Activated CD4-positive, alpha-beta T cell treated with anti-CD3 and anti-CD28 coated beads for 36 hours (primary cell): Measurements from ENCODE around the gene ST6GALNAC6. TPM values are rescaled to one million over a fixed set of nuclear protein-coding genes. Genes with fewer than 3 reads are reported as not detected.

ENCODE experiments used
- ATAC-seq: fragments of 200-7000 bp; cut with Tn5 transposase; one replicate; pipeline ENCODE4 v1.10.0; 2021; ENCODE audit warnings: mild to moderate bottlenecking, moderate library complexity
- CTCF ChIA-PET: fragments of 350-600 bp; sonication (Branson Sonifier 250); formaldehyde crosslinking; loops from one replicate; lab custom pipeline; 2021; ENCODE audit warnings: antibody characterized with exemption; lab: Charles Lee
- POLR2A ChIA-PET: fragments of 350-600 bp; sonication (Branson Sonifier 250); formaldehyde crosslinking; loops from one replicate; lab custom pipeline; 2021; ENCODE audit warnings: antibody characterized with exemption, inconsistent platforms; lab: Charles Lee
- DNase-seq: peaks from one replicate; pipeline ENCODE4 v3.0.0-alpha.2; 2020
- H3K27ac Mint-ChIP-seq: one replicate; pipeline ENCODE4 v1.8.0; 2021; ENCODE audit warnings: mixed read lengths
- H3K27me3 Mint-ChIP-seq: one replicate; pipeline ENCODE4 v1.8.0; 2021; ENCODE audit warnings: mixed read lengths
- H3K36me3 Mint-ChIP-seq: one replicate; pipeline ENCODE4 v1.8.0; 2021; ENCODE audit warnings: low read depth, mixed read lengths
- H3K4me1 Mint-ChIP-seq: one replicate; pipeline ENCODE4 v1.8.0; 2021; ENCODE audit warnings: mixed read lengths
- H3K4me3 Mint-ChIP-seq: one replicate; pipeline ENCODE4 v1.8.0; 2021; ENCODE audit warnings: mild to moderate bottlenecking, moderate library complexity, mixed read lengths
- H3K9me3 Mint-ChIP-seq: one replicate; pipeline ENCODE4 v1.8.0; 2021; ENCODE audit warnings: low read depth, mixed read lengths
- intact Hi-C, 2 experiments: fragments of 100-400 bp; cut with DNase I in 1 of 2; cut with micrococcal nuclease in 1 of 2; formaldehyde crosslinking; loops; one replicate each; pipeline versions ENCODE4 v1.14.2 to v1.15.1; 2022 to 2024; cut with DNase I, micrococcal nuclease
- total RNA-seq, 2 experiments: library from RNA; stranded (reverse); gene quantifications; one replicate each; pipeline ENCODE4 v1.2.3, GENCODE V29; 2021

ST6GALNAC6 gene
- total RNA-seq, 2 experiments from 2014 or later: 46.3 to 63.3 TPM

DNA sequence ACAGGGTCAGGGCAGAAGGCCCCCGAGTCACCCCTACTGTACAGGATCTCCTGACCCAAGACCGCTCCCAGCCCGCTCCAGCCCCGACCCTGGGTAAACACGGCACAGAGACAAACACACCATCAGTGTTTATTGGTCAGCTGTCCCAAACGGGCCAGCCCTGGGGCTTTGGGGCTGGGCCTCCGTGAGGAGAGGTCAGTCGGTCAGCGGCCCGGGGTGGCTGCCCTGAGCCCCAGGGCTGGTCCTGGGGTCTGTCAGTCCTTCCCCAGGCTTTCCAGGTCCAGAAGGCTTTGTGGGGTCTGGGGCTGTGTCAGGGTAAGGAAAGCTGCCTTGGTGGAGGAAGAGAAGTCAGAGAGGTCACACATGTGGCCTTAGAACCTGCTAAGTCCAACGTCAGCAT is 35.6 kb upstream of the ST6GALNAC6 start:
- Mint-ChIP-seq H3K27me3 (no peaks in the 10 kb centered on the region), H3K4me3 (peak overlapping the region; percentile 94), H3K9me3 (no peaks in the 10 kb centered on the region), H3K4me1 (peaks cover 45% of the 10 kb centered on the region), H3K27ac (no peak overlapping the region), H3K36me3 (peaks cover 24% of the 10 kb centered on the region)
- no peak for ATAC-seq
- ChIA-PET POLR2A (interaction anchor here (0.7 kb wide), 1 partner anchor 512 kb away, joined by 4 read pairs; no protein-coding TSS in a partner anchor), CTCF (interaction anchor here (0.8 to 0.9 kb wide), 2 partner anchors 8 to 101 kb away, joined by 3 read pairs; no protein-coding TSS in a partner anchor)
- DNase-seq: no peak
- intact Hi-C loops: loop anchor here in 1 of 2 experiments (5.0 kb wide), 1 partner anchor 37 kb away; no protein-coding TSS in a partner anchor

DNA sequence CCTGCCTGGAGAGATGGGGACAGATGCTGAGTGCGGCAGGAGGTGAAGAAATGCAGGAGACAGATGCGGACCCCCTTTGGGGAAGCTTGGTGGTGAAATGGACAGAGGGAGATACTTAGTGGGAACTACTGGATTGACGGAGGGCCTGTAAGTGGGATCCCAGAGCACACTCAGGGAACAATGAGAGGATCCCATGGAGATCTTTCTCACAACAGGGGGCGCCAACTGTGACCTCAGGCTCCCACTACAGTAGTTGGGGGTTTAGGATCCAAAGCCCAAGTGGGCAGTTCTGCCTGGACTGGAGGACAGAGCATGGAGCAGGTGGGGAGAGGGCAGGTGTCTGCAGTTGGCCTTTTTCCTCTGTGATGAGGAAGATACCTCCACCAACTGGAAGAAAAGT is 34.8 kb upstream of the ST6GALNAC6 start:
- ChIA-PET CTCF (interaction anchor here (0.8 kb wide), 1 partner anchor 9 kb away, joined by 3 read pairs; no protein-coding TSS in a partner anchor), POLR2A (no interaction called here)
- Mint-ChIP-seq H3K27me3 (no peaks in the 10 kb centered on the region), H3K9me3 (no peaks in the 10 kb centered on the region), H3K27ac (no peak overlapping the region), H3K36me3 (peaks cover 24% of the 10 kb centered on the region), H3K4me1 (peaks cover 47% of the 10 kb centered on the region), H3K4me3 (no peak overlapping the region)
- ATAC-seq (no peak), DNase-seq (no peak)
- intact Hi-C loops: no loop called here

DNA sequence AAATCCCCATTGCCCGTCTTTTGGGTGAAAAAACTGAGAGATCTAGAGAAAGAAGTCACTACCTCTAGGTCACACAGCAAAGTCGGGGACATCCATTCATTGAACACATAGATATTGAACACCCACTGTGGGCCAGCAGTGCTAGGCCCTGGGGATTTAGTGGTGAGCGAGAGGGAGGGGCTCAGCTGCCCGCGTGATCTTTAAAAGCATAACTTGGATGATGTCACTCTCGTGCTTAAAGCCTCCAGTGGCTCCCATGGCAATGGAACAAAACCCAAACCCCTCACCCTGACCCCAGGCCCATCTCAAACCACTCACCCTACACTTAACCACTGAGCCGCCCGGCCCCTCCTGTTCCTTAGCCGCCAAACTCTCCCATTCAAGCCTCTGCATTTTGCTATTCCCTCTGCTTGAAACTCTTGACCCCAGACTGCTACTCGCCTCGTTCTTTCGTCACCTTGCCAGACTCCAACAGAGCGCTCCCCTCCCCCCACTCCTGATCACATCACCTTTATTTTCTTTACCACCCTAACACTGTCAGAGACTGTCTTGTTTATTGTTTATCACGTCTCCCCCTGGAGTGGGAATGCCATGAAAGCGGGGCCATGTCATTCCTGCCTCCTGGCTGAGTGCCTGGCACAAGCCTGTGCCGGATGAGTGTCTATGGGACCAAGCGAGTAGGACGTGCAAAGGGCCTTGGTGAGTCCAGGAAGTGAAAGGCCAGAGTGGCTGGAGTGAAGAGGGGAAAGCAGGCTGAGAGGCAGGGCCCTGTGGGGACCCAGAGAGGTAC is 31.9 kb upstream of the ST6GALNAC6 start:
- Mint-ChIP-seq H3K36me3 (peaks cover 17% of the 10 kb centered on the region), H3K9me3 (no peaks in the 10 kb centered on the region), H3K4me3 (peak overlapping the region; percentile 45), H3K4me1 (peaks cover 38% of the 10 kb centered on the region), H3K27me3 (no peaks in the 10 kb centered on the region), H3K27ac (no peak overlapping the region)
- peak; percentile 27 for ATAC-seq
- peak; percentile 53 for DNase-seq
- intact Hi-C loops: no loop called here
- CTCF ChIA-PET: interaction anchor here (0.6 to 4.2 kb wide), 5 partner anchors 10 to 263 kb away, joined by 3 to 18 read pairs (median 9); partner anchors contain the start of gene TOR2A
- POLR2A ChIA-PET: interaction anchor here (0.6 kb wide), 2 partner anchors 51 to 148 kb away, joined by 3 read pairs; no protein-coding TSS in a partner anchor

DNA sequence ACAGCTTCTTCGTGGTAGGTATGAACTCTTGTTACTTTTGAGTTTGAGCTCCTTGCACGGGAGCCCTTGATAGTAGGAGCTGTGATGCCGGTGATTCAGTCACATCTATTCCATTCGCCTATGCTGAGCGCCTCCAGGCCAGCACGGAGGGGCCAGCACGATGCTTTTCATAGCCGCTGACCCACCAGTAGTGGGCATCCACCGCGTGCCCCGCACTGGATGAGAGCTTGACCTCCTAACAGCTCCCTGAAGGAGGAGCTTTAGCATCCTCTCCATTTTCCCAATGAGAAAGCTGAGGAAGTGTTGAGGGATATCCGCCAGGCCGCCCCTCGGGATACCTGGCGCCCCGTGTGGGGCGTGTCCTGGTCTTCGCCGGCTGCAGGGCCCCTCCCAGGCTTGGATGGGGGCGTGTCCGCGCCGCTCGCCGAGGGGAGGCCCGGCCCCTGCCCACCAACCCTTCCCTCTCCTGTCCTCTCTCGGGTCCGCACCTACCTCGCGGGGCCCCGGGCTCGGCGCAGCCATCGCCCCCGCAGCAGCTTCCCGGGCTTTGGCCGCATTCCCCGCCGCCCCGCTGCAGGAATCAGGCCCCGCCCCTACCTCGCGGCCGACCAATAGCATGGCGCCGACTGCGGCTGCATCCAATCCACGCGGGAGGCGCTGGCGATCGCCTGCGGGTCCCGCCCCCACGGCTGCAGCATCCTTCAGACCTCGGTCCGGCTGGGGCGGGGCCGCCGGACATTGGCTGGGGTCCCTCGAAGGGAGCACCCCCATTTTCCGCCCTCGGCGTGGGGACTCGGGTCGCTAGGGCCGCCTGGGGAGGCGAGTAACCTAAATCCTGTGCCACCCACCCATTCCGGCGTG is 31.1 kb upstream of the ST6GALNAC6 start, which contains the start of gene PIP5KL1:
PIP5KL1 (minus strand) TSS at position 547 of the 861 bp plus-strand sequence; CDS start at position 522, 25 bp downstream.
- CTCF ChIA-PET: interaction anchor here (0.6 to 4.2 kb wide), 8 partner anchors 9 to 263 kb away, joined by 3 to 18 read pairs (median 6); partner anchors contain the start of gene TOR2A
- Mint-ChIP-seq H3K36me3 (peaks cover 12% of the 10 kb centered on the region), H3K4me3 (peak within 1 kb of the TSS; percentile 45), H3K4me1 (peaks cover 30% of the 10 kb centered on the region), H3K27me3 (no peaks in the 10 kb centered on the region), H3K27ac (no peak within 1 kb of the TSS), H3K9me3 (no peaks in the 10 kb centered on the region)
- ATAC-seq (peak; percentile 71), DNase-seq (peak; percentile 82)
- POLR2A ChIA-PET: interaction anchor here (1.1 kb wide), 1 partner anchor 13 kb away, joined by 3 read pairs; no protein-coding TSS in a partner anchor
- intact Hi-C loops: no loop called here

DNA sequence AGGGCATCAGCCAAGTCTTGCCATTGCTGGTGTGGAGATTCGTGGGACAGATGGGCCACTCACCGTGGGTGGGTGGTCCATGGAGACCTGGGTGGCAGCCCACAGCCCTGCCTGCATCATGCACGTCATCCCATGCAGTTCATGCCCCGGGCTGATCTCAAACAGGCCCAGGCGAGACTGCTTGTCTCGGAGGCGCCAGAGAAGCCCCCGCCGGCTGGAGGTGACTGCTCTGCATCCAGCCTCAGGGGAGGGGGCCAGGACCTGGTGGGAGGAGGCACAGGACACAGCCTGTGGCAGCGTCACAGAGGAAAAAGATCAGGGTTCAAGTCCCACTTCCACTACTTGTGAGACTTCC is 30.2 kb upstream of the ST6GALNAC6 start:
- Mint-ChIP-seq H3K36me3 (peaks cover 8% of the 10 kb centered on the region), H3K27me3 (peaks cover 3% of the 10 kb centered on the region), H3K9me3 (no peaks in the 10 kb centered on the region), H3K4me1 (peaks cover 26% of the 10 kb centered on the region), H3K27ac (no peak overlapping the region), H3K4me3 (peak overlapping the region; percentile 45)
- no peak for DNase-seq
- intact Hi-C loops: loop anchor here in 1 of 2 experiments (10.0 kb wide), 1 partner anchor 425 kb away; no protein-coding TSS in a partner anchor
- CTCF ChIA-PET: interaction anchor here (1.0 to 4.2 kb wide), 6 partner anchors 8 to 195 kb away, joined by 3 to 18 read pairs (median 8); partner anchors contain the start of gene TOR2A
- POLR2A ChIA-PET: interaction anchor here (0.6 to 1.1 kb wide), 2 partner anchors 12 to 120 kb away, joined by 3 read pairs; no protein-coding TSS in a partner anchor
- no peak for ATAC-seq

DNA sequence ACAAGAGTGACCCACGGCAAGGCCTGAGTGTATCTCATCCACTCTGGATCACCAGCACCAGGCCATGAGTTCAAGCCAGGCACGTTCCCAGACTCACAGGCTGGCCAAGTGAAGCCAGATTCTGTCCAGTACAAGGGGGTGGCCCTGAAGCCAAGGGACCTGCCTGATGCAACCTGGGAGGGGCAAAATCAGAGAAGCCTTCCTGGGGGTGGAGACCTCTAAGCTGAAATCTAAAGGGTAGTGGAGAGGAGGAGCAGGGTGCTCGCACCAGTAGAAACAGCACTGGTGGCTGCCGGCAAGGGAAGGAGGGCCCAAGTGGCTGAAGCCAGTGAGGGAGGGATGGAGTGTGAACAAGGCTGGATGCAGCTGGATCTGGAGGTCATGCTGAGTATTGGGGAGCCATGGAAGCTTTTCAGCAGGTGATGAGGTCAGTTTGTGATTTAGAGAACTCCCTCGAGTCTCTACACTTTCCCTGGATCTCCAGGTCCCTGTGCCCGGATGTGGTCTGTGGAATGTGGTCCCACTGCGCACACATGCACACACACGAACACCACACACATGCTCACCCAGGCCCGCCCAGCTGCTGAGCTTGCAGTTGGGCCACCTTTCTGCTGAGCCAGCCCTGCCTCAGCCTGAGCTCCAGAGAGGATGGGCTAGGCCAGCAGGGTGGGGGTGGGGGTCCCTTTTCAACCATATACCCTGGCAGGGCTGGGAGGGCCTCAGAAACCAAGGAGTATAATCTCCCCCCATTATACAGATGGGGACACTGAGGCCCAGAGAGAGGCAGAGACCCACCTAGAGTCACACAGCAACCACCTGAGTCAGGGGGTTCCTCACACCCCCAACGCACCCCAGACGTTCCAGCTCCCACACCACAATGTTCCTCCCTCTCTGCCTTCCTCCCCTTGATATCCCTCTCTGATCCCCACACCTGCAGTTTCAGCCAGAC is 29.5 kb upstream of the ST6GALNAC6 start:
- peaks cover 23% of the 10 kb centered on the region for H3K4me1 Mint-ChIP-seq
- ChIA-PET POLR2A (interaction anchor here (0.6 kb wide), 1 partner anchor 121 kb away, joined by 3 read pairs; no protein-coding TSS in a partner anchor), CTCF (interaction anchor here (0.7 to 3.0 kb wide), 3 partner anchors 9 to 105 kb away, joined by 3 to 14 read pairs (median 3); no protein-coding TSS in a partner anchor)
- H3K27ac Mint-ChIP-seq: no peak overlapping the region
- intact Hi-C loops: loop anchor here in 1 of 2 experiments (10.0 kb wide), 1 partner anchor 424 kb away; no protein-coding TSS in a partner anchor
- H3K4me3 Mint-ChIP-seq: no peak overlapping the region
- no peak for DNase-seq
- peaks cover 4% of the 10 kb centered on the region for H3K36me3 Mint-ChIP-seq
- no peaks in the 10 kb centered on the region for H3K9me3 Mint-ChIP-seq
- no peak for ATAC-seq
- H3K27me3 Mint-ChIP-seq: peaks cover 3% of the 10 kb centered on the region

DNA sequence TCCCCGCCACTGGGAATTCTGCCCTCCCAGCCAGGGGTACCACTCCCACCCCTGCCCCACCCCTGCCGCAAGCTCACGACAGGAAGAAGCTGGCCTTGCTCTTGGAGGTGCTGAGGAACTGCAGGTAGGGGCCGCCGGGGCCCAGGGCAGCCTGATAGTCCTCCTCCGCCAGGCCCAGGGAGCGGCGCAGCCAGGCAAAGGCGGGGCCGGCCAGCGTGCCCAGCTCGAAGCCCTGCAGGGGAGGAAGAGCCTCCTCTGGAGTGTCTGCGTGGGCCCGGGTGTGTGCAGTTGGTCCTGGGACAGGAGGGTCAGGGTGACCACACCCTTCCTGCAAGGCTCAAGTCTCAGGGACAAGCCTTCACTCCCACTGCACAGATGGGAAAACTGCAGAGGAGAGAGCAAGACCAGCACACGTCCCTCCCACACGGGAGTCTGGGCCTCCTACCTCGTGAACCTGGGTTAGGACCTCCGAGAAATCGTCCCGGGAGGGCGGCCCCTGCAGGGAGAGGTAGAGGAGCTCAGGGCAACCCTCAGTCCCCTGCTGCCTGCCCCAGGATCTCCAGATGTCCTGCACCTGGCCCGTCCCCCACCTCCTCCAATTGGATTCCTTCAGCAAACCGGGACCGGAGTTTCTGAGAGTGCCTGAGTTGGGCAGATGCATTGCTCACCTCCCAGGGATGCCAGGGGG is 28.7 kb upstream of the ST6GALNAC6 start:
- intact Hi-C loops: loop anchor here (1.0 to 10.0 kb wide), 2 partner anchors 11 to 423 kb away; partner anchors contain the start of gene ST6GALNAC4 (in 1 of the 2)
- H3K27ac Mint-ChIP-seq: no peak overlapping the region

DNA sequence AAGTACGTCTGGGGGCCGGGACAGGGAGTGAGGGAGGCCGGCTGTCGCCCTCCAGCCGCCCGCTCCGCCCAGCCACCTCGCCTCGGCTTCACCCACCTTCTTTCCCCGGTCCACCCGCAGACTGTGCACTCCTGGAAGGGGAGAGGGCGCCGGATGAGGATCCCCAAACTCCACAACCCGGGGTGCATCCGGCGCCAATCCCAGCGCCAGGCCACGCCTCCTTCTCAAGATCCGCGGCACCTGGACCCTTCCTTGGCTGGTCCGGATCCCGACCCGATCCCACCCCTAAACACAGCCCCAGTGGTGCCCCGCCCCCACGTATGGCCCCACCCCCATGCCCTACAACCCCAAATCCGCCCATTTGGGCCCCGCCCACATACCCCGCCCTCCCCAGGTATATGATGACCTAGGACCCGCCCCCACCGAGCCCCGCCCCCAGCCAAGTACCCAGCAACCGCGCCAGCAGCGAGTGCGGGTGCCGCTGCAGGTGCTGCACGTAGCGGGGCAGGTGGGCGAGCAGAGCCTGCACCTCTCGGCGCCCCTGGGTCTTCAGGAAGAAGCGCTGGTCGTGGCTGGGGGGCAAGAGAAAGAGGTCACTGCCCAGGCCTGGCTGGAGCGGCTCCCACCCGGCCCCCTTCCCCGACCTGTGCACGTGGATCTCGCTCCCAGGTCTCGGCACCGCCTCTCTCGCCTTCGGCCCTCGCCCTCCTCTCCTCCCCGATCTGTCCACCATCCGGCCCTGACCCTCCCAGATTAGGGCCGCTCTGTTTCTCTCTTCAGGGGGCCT is 28.0 kb upstream of the ST6GALNAC6 start:
- H3K27ac Mint-ChIP-seq: no peak overlapping the region
- no peaks in the 10 kb centered on the region for H3K36me3 Mint-ChIP-seq
- intact Hi-C loops: loop anchor here (1.0 to 10.0 kb wide), 2 partner anchors 10 to 423 kb away; partner anchors contain the start of gene ST6GALNAC4 (in 1 of the 2)
- H3K9me3 Mint-ChIP-seq: no peaks in the 10 kb centered on the region
- CTCF ChIA-PET: no interaction called here
- peaks cover 5% of the 10 kb centered on the region for H3K27me3 Mint-ChIP-seq
- H3K4me1 Mint-ChIP-seq: peaks cover 23% of the 10 kb centered on the region
- peak; percentile 92 for DNase-seq
- peak overlapping the region; percentile 62 for H3K4me3 Mint-ChIP-seq
- ATAC-seq: peak; percentile 54
- POLR2A ChIA-PET: no interaction called here

More for the DNA sequence above, 28.7 kb upstream of the ST6GALNAC6 start:
- no peak for DNase-seq
- Mint-ChIP-seq H3K4me1 (peaks cover 23% of the 10 kb centered on the region), H3K9me3 (no peaks in the 10 kb centered on the region), H3K36me3 (peaks cover 3% of the 10 kb centered on the region), H3K4me3 (peak overlapping the region; percentile 30), H3K27me3 (peaks cover 5% of the 10 kb centered on the region)
- ChIA-PET POLR2A (no interaction called here), CTCF (interaction anchor here (0.7 kb wide), 1 partner anchor 15 kb away, joined by 3 read pairs; no protein-coding TSS in a partner anchor)
- no peak for ATAC-seq

DNA sequence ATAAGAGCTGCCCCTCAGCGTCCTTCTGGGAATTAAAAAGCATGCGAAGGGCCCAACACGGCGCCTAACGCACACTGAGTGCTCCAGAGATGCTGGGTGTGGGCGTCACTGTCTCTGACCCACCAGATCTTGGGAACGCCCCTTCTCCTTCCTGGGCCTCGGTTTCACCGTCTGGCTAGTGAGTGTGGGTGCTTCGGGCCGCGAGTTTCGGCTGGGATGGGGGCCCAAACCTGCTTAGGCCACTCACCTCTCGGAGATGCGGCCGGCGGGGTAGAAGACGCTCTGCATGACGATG is 27.4 kb upstream of the ST6GALNAC6 start:
- intact Hi-C loops: loop anchor here (1.0 to 10.0 kb wide), 2 partner anchors 10 to 422 kb away; partner anchors contain the start of gene ST6GALNAC4 (in 1 of the 2)
- POLR2A ChIA-PET: no interaction called here
- H3K36me3 Mint-ChIP-seq: no peaks in the 10 kb centered on the region

More for the DNA sequence above, 27.4 kb upstream of the ST6GALNAC6 start:
- Mint-ChIP-seq H3K4me1 (peaks cover 23% of the 10 kb centered on the region), H3K27ac (no peak overlapping the region), H3K4me3 (peak overlapping the region; percentile 62), H3K9me3 (no peaks in the 10 kb centered on the region), H3K27me3 (peaks cover 5% of the 10 kb centered on the region)
- ATAC-seq (peak; percentile 4), DNase-seq (no peak)
- CTCF ChIA-PET: interaction anchor here (0.7 kb wide), 1 partner anchor 250 kb away, joined by 3 read pairs; no protein-coding TSS in a partner anchor
